Upper lobe of left lung (tissue), 6 donors: ENCODE data around the gene AAMP. TPM values are rescaled to one million over a fixed set of nuclear protein-coding genes. Genes with fewer than 3 reads are reported as not detected.
A peak's percentile ranks its signal among the peaks of the same experiment; 100 is the strongest.
"Not testable (repeated sequence)": the region's sequence is repeated elsewhere in the genome, so short reads cannot be mapped to it uniquely, and the experiment has no call there.

Experiments used
- ATAC-seq, 2 donors: fragments of 200-7000 bp; cut with Tn5 transposase; one replicate each; pipeline ENCODE4 v1.9.1; 2022; ENCODE audit warnings: mild to moderate bottlenecking in 2 of 2, moderate library complexity in 2 of 2; ENCODE audit not compliant: low FRiP score in 2 of 2
- DNase-seq, 2 donors: peaks; one replicate each; pipeline ENCODE4 v3.0.0-alpha.2; 2019 to 2020
- H3K27ac ChIP-seq, 4 donors: fragments of 200-600 bp; sonication (generic); one replicate each; pipeline ENCODE4 v1.5.1; 2016 to 2019
- H3K27me3 ChIP-seq, 4 donors: fragments of 200-600 bp; sonication (generic); one replicate each; pipeline ENCODE4 v1.5.1; 2017 to 2019
- H3K36me3 ChIP-seq, 4 donors: fragments of 200-600 bp; sonication (generic); one replicate each; pipeline ENCODE4 v1.5.1; 2016 to 2019
- H3K4me1 ChIP-seq, 4 donors: fragments of 200-600 bp; sonication (generic); one replicate each; pipeline ENCODE4 v1.5.1; 2018 to 2019
- H3K4me3 ChIP-seq, 4 donors: fragments of 200-600 bp; sonication (generic); one replicate each; pipeline ENCODE4 v1.5.1; 2017 to 2019; ENCODE audit warnings: mild to moderate bottlenecking in 2 of 4, moderate library complexity in 1 of 4
- H3K9me3 ChIP-seq, 4 donors: fragments of 200-600 bp; sonication (generic); one replicate each; pipeline ENCODE4 v1.5.1; 2018 to 2019
- EP300 ChIP-seq, 4 donors: sonication (generic); formaldehyde crosslinking; IDR thresholded peaks; one replicate each; pipeline ENCODE4 v1.5.1; 2017; ENCODE audit warnings: antibody characterized with exemption in 4 of 4, control low read depth in 2 of 4
- POLR2A ChIP-seq, 4 donors: fragments of 450-650 bp; IDR thresholded peaks; one replicate each; pipeline ENCODE4 v1.5.1; 2016 to 2017; ENCODE audit warnings: antibody characterized with exemption in 4 of 4, mild to moderate bottlenecking in 2 of 4
- POLR2AphosphoS5 ChIP-seq, 2 donors: sonication (generic); formaldehyde crosslinking; IDR thresholded peaks; one replicate each; pipeline ENCODE4 v1.5.1; 2017; ENCODE audit warnings: antibody characterized with exemption in 2 of 2
- WGBS, 2 donors: methylation state at CpG; one replicate each; pipeline ENCODE4 v1.1.5; 2017 to 2018; 5-methylcytosine and 5-hydroxymethylcytosine counted together
- total RNA-seq, 6 donors: library from RNA; depleted of rRNA in 4 of 6; stranded (reverse); fragments of >200 nt in 4 of 6; gene quantifications; one replicate each; pipeline versions ENCODE4 v1.1.0 to v1.2.1, GENCODE V29; 2016 to 2021
- TF ChIP-seq, protein P1 (sequence below), 6 experiments: fragments of 450-650 bp in 4 of 6; fragments of 200-600 bp in 2 of 6; sonication (generic) in 2 of 6; IDR thresholded peaks; one replicate each; pipeline ENCODE4 v1.5.1; 2016 to 2019; ENCODE audit warnings: antibody characterized with exemption in 6 of 6
- donor health status: DM: no; HTN: no; CAD: no; lungs with moderate emphysema.
- donor health status: DM: no; HTN: yes; CAD: no; lungs with severe emphysema.

The AAMP gene
- total RNA-seq, 6 donors from 2014 or later: 67.1 to 168 (median 118) TPM

DNA sequence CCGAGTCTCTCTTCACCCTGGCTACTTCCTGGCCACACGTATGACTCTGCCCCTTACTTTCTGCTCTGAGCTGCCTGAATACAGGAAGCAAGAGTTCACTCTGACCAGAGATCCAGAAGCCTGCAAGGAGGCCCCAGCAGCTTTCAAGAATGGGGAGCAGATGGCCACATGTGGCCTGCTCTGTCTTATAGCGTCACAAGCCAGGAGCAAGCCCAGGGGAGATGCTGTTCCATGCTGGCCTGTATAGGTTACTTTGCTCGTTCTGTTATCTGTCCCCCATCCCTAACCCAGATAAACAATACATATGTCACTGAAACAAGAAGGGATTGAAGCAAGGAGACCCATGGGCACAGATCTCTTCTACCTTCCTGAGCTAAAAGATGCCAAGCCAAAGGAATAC lies 4.6 kb upstream of the AAMP start:
- no peaks in the 10 kb centered on the region for H3K9me3 ChIP-seq
- TF ChIP-seq POLR2AphosphoS5 (IDR thresholded peaks at IDR 0.05) (no peak), POLR2A (IDR thresholded peaks at IDR 0.05) (no peak), EP300 (IDR thresholded peaks at IDR 0.05) (no peak)
- TF ChIP-seq, protein P1, sequence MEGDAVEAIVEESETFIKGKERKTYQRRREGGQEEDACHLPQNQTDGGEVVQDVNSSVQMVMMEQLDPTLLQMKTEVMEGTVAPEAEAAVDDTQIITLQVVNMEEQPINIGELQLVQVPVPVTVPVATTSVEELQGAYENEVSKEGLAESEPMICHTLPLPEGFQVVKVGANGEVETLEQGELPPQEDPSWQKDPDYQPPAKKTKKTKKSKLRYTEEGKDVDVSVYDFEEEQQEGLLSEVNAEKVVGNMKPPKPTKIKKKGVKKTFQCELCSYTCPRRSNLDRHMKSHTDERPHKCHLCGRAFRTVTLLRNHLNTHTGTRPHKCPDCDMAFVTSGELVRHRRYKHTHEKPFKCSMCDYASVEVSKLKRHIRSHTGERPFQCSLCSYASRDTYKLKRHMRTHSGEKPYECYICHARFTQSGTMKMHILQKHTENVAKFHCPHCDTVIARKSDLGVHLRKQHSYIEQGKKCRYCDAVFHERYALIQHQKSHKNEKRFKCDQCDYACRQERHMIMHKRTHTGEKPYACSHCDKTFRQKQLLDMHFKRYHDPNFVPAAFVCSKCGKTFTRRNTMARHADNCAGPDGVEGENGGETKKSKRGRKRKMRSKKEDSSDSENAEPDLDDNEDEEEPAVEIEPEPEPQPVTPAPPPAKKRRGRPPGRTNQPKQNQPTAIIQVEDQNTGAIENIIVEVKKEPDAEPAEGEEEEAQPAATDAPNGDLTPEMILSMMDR (IDR thresholded peaks at IDR 0.05): no peak
- H3K36me3 ChIP-seq: peaks cover 39 to 66% (median 62%) of the 10 kb centered on the region in 4 donors
- DNase-seq (no peak), ATAC-seq (no peak)
- peaks cover 31 to 47% (median 35%) of the 10 kb centered on the region in 4 donors for H3K4me1 ChIP-seq
- WGBS, 2 donors: 79 to 80% methylated on average over 4 of the region's 4 CpGs
- H3K4me3 ChIP-seq: no peak overlapping the region
- peak overlapping the region in 2 of 4 donors; percentile 22 to 88 for H3K27ac ChIP-seq
- no peaks in the 10 kb centered on the region for H3K27me3 ChIP-seq

DNA sequence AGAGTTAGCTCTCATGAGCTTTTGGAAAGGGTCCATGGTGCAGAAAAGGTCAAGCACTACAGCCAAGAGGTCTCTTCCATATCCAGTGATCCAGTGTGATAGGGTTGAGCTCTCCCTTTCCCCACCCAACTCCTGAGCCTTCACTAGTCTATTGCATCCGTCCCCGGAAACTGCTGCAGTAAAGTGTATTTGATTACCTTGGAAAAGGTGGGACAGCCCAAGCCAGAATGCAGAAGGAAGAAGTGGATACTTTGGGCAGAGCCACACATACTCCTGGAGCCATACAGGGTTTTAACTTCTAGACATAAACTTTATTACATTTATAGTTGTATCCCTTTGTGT lies 3.9 kb upstream of the AAMP start:
- peak overlapping the region in 2 of 4 donors; percentile 22 to 88 for H3K27ac ChIP-seq
- DNase-seq (no peak), ATAC-seq (no peak)
- peaks cover 36 to 59% (median 55%) of the 10 kb centered on the region in 4 donors for H3K36me3 ChIP-seq
- H3K4me3 ChIP-seq: no peak overlapping the region
- no peaks in the 10 kb centered on the region for H3K9me3 ChIP-seq
- H3K27me3 ChIP-seq: no peaks in the 10 kb centered on the region
- 64 to 84% methylated on average over 2 of the region's 2 CpGs for WGBS, 2 donors
- H3K4me1 ChIP-seq: peaks cover 35 to 53% (median 40%) of the 10 kb centered on the region in 4 donors
- no peak for TF ChIP-seq EP300 (IDR thresholded peaks at IDR 0.05)
- peak in 1 of 4 donors; percentile 14 for TF ChIP-seq POLR2A (IDR thresholded peaks at IDR 0.05)

DNA sequence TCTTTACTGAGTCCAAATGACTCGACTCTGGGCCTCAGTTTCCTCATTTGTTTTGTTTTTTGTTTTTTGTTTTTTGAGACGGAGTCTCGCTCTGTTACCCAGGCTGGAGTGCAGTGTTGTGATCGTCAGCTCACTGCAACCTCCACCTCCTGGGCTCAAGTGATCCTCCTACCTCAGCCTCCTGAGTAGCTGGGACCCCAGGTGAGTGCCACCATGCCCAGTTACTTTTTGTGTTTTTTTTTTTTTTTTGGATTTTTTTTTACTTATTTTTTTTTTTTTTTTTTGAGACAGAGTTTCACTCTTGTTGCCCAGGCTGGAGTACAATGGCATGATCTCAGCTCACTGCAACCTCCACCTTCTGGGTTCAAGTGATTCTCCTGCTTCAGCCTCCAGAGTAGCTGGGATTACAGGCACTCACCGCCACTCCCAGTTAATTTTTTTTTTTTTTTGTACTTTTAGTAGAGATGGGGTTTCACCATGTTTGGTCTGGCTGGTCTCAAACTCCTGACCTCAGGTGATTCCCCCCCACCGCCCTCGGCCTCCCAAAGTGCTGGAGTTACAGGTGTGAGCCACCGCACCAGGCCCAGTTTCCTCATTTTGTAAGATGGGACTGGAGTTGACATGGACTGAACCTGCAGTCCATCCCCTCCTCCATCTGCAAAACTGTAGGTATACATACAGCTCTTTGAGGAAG lies 3.4 kb upstream of the AAMP start:
- ATAC-seq, DNase-seq: not testable (repeated sequence)

DNA sequence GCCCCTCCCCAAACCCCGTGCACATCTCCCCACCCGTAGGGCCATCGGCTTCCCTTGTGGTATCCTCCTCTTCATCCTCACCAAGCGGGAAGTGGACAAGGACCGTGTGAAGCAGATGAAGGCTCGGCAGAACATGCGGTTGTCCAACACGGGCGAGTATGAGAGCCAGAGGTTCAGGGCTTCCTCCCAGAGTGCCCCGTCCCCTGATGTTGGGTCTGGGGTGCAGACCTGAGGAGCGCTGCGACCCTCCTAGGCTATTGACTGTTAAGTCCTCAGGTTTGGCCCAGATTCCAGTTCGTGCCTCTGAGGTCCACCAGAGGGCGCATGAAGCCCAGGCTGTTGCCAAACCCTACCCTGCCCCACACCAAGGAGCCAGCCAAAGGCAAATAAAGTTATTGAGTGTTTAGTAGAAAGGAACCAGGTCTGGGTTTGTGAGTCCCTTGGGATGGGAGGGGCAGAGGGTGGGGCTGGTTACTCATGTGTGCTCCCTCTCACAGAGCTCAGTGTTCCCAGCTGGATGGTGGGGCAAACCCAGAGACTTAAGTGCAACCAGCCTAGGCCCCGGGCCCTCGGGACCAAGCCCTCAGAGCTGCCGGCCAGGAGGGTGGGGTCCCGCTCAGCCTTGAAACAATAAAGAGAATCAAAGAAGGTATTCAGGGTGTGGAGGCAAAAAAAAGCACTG lies 2.7 kb upstream of the AAMP start:
- Histone ChIP-seq H3K36me3 (peaks cover 34 to 53% (median 44%) of the 10 kb centered on the region in 4 donors), H3K27ac (peak overlapping the region; percentile 63 to 88 (median 77)), H3K9me3 (no peaks in the 10 kb centered on the region), H3K4me1 (peaks cover 42 to 62% (median 47%) of the 10 kb centered on the region in 4 donors), H3K27me3 (no peaks in the 10 kb centered on the region), H3K4me3 (peak overlapping the region in 1 of 4 donors; percentile 5)
- WGBS, 2 donors: 18 to 27% methylated on average over 9 to 15 of the region's 18 CpGs
- peak; percentile 71 to 80 for ATAC-seq
- no peak for TF ChIP-seq EP300 (IDR thresholded peaks at IDR 0.05)
- TF ChIP-seq, protein P1 (IDR thresholded peaks at IDR 0.05): peak; percentile 77 to 94 (median 90)
- peak; percentile 60 to 78 for TF ChIP-seq POLR2AphosphoS5 (IDR thresholded peaks at IDR 0.05)
- peak in 1 of 4 donors; percentile 19 for TF ChIP-seq POLR2A (IDR thresholded peaks at IDR 0.05)
- DNase-seq: peak in 1 of 2 donors; percentile 95

More for the DNA sequence above, 3.4 kb upstream of the AAMP start:
- not testable (repeated sequence) for H3K9me3 ChIP-seq, H3K4me3 ChIP-seq, H3K27me3 ChIP-seq
- Histone ChIP-seq H3K4me1 (peaks cover 39 to 59% (median 43%) of the 10 kb centered on the region in 4 donors), H3K36me3 (peaks cover 36 to 54% (median 49%) of the 10 kb centered on the region in 4 donors), H3K27ac (peak overlapping the region; percentile 63 to 88 (median 77))
- WGBS, 2 donors: 82 to 86% methylated on average over 8 of the region's 8 CpGs

DNA sequence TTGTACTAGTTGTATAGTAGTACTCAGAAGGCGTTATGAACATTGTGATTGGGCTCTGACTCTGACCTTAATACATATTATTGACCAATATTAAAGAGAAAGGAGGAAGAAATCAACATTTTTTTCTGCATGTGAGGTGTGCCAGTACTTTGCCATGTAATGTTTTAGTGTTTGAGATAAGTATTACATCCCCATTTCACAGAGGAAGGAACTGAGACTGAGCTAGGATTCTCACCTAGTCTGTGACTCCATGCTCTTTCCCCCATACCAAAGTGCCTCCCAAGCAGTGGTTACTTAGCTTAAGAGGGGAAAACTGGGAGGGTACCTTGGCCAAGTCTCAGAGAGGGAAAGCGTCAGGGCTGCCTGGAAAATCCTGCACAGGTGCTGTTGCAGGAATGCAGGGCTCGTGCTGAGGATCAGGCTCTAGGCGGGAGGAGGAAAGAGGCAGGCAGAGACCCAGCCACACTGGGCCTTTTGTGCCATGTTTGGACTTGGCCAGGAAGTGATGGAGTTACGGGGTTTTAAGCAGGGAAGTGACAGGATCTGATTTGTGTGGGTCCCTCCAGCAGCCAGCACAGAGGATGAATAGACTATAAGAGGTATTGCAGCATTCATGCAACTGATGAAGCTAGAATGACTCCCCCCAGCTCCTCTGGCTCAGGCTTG lies 2.1 kb upstream of the AAMP start:
- no peaks in the 10 kb centered on the region for H3K9me3 ChIP-seq
- ATAC-seq (no peak), DNase-seq (no peak)
- no peak for TF ChIP-seq EP300 (IDR thresholded peaks at IDR 0.05)
- TF ChIP-seq POLR2A (IDR thresholded peaks at IDR 0.05): no peak
- no peak for TF ChIP-seq POLR2AphosphoS5 (IDR thresholded peaks at IDR 0.05)
- TF ChIP-seq, protein P1 (IDR thresholded peaks at IDR 0.05): no peak
- H3K4me1 ChIP-seq: peaks cover 42 to 65% (median 48%) of the 10 kb centered on the region in 4 donors
- WGBS, 2 donors: 53 to 59% methylated on average over 5 of the region's 5 CpGs
- no peaks in the 10 kb centered on the region for H3K27me3 ChIP-seq
- peaks cover 27 to 53% (median 42%) of the 10 kb centered on the region in 4 donors for H3K36me3 ChIP-seq
- peak overlapping the region in 1 of 4 donors; percentile 69 for H3K4me3 ChIP-seq
- peak overlapping the region in 3 of 4 donors; percentile 76 to 88 (median 78) for H3K27ac ChIP-seq
